Measurements from ENCODE around the gene MTPN.

- TF ChIP-seq ZNF274 (IDR thresholded peaks at IDR 0.05; ENCODE audit: low read depth, low read length) (no peak), YY1 (IDR thresholded peaks at IDR 0.05; ENCODE audit: insufficient read depth, insufficient read length) (no peak)
Observed at GRCh38 chr7:135970682-135971365, 6.3 kb downstream of the MTPN start.
